Thymus (tissue), 11 donors: ENCODE measurements around the gene CDH4. TPM values are rescaled to one million over a fixed set of nuclear protein-coding genes. Genes with fewer than 3 reads are reported as not detected.

Experiments
- DNase-seq, 9 donors: peaks; one replicate each; pipeline ENCODE4 v3.0.0-alpha.2; 2013; ENCODE audit warnings: low spot score in 9 of 9, low read depth in 6 of 9, missing footprints in 1 of 9
- H3K27ac ChIP-seq, 2 donors: one replicate each; pipeline ENCODE4 v1.5.1; 2013; ENCODE audit warnings: control low read depth in 1 of 2, low read depth in 1 of 2, low read length in 1 of 2, mild to moderate bottlenecking in 1 of 2, moderate library complexity in 1 of 2
- H3K27me3 ChIP-seq, 2 donors: one replicate each; pipeline ENCODE4 v1.5.1; 2013; ENCODE audit warnings: low read length in 1 of 2; ENCODE audit not compliant: control insufficient read depth in 2 of 2, insufficient read depth in 1 of 2
- H3K36me3 ChIP-seq, 2 donors: one replicate each; pipeline ENCODE4 v1.5.1; 2013; ENCODE audit warnings: low read length in 1 of 2, mild to moderate bottlenecking in 1 of 2, moderate library complexity in 1 of 2; ENCODE audit not compliant: control insufficient read depth in 2 of 2, insufficient read depth in 2 of 2
- H3K4me1 ChIP-seq, 2 donors: one replicate each; pipeline ENCODE4 v1.5.1; 2013; ENCODE audit warnings: low read length in 2 of 2; ENCODE audit not compliant: control insufficient read depth in 2 of 2, insufficient read depth in 2 of 2
- H3K4me3 ChIP-seq, 2 donors: one replicate each; pipeline ENCODE4 v1.5.1; 2013; ENCODE audit warnings: low read length in 2 of 2, control low read depth in 1 of 2, mild to moderate bottlenecking in 1 of 2
- H3K9me3 ChIP-seq, 2 donors: one replicate each; pipeline ENCODE4 v1.5.1; 2013; ENCODE audit warnings: low read length in 1 of 2, mild to moderate bottlenecking in 1 of 2; ENCODE audit not compliant: control insufficient read depth in 2 of 2, insufficient read depth in 1 of 2
- WGBS: extraction: QIAGEN DNeasy Blood & Tissue Kit; methylation state at CpG from one replicate; pipeline ENCODE4 v1.1.7; 2013; 5-methylcytosine and 5-hydroxymethylcytosine counted together
- polyA plus RNA-seq: library from polyadenylated mRNA; stranded (reverse); fragments of 200-250 nt; gene quantifications from one replicate; pipeline ENCODE4 v1.2.3, GENCODE V29; 2013
- total RNA-seq: library from RNA; stranded (reverse); fragments of 120-200 nt; gene quantifications from one replicate; pipeline ENCODE4 v1.2.4, GENCODE V29; 2013
- donor health status: healthy.

The CDH4 gene
- total and polyA plus RNA-seq, 2 donors = 0.34 to 0.61 TPM

GRCh38 chr20:61301711-61302525 lies 49.9 kb downstream of the CDH4 start:
- H3K9me3 ChIP-seq = peaks cover 0 to 2% of the 10 kb centered on the region in 2 donors
- H3K27me3 ChIP-seq = no peaks in the 10 kb centered on the region
- no peaks in the 10 kb centered on the region for H3K36me3 ChIP-seq
- H3K27ac ChIP-seq = no peak overlapping the region
- no peak overlapping the region for H3K4me3 ChIP-seq
- no peaks in the 10 kb centered on the region for H3K4me1 ChIP-seq
- no peak for DNase-seq
- WGBS = 86% methylated on average over 21 of the region's 21 CpGs

- no peak for DNase-seq
- no peaks in the 10 kb centered on the region for H3K4me1 ChIP-seq
- H3K27me3 ChIP-seq = no peaks in the 10 kb centered on the region
- peaks cover 0 to 3% of the 10 kb centered on the region in 2 donors for H3K9me3 ChIP-seq
- H3K27ac ChIP-seq = no peak overlapping the region
- no peaks in the 10 kb centered on the region for H3K36me3 ChIP-seq
- WGBS = 92% methylated on average over 8 of the region's 8 CpGs
- H3K4me3 ChIP-seq = no peak overlapping the region
Measured at GRCh38 chr20:61303217-61303616, 51.2 kb downstream of the CDH4 start.

- Histone ChIP-seq H3K36me3 (no peaks in the 10 kb centered on the region), H3K4me1 (no peaks in the 10 kb centered on the region), H3K4me3 (no peak overlapping the region)
Measured at GRCh38 chr20:61303675-61304074, 51.6 kb downstream of the CDH4 start.

GRCh38 chr20:61304750-61305149 lies 52.7 kb downstream of the CDH4 start:
- DNase-seq = no peak
- H3K27me3 ChIP-seq = no peaks in the 10 kb centered on the region
- peaks cover 0 to 2% of the 10 kb centered on the region in 2 donors for H3K9me3 ChIP-seq
- H3K4me1 ChIP-seq = no peaks in the 10 kb centered on the region
- H3K27ac ChIP-seq = no peak overlapping the region
- 91% methylated on average over 8 of the region's 8 CpGs for WGBS
- no peaks in the 10 kb centered on the region for H3K36me3 ChIP-seq
- H3K4me3 ChIP-seq = no peak overlapping the region

More at GRCh38 chr20:61303675-61304074, 51.6 kb downstream of the CDH4 start:
- Histone ChIP-seq H3K9me3 (peaks cover 0 to 2% of the 10 kb centered on the region in 2 donors), H3K27ac (no peak overlapping the region), H3K27me3 (no peaks in the 10 kb centered on the region)
- no peak for DNase-seq
- 93% methylated on average over 12 of the region's 12 CpGs for WGBS

- Histone ChIP-seq H3K4me3 (no peak overlapping the region), H3K27me3 (no peaks in the 10 kb centered on the region), H3K36me3 (no peaks in the 10 kb centered on the region), H3K9me3 (peaks cover 0 to 2% of the 10 kb centered on the region in 2 donors), H3K27ac (no peak overlapping the region), H3K4me1 (no peaks in the 10 kb centered on the region)
- WGBS = 93% methylated on average over 10 of the region's 10 CpGs
- DNase-seq = no peak
Measured at GRCh38 chr20:61306937-61307475, 54.9 kb downstream of the CDH4 start.

GRCh38 chr20:61307686-61308476 lies 55.8 kb downstream of the CDH4 start:
- WGBS = 87% methylated on average over 15 of the region's 15 CpGs
- Histone ChIP-seq H3K9me3 (peaks cover 0 to 2% of the 10 kb centered on the region in 2 donors), H3K27me3 (no peaks in the 10 kb centered on the region), H3K36me3 (no peaks in the 10 kb centered on the region), H3K27ac (no peak overlapping the region), H3K4me3 (no peak overlapping the region), H3K4me1 (no peaks in the 10 kb centered on the region)
- DNase-seq = no peak

GRCh38 chr20:61308477-61308774 lies 56.4 kb downstream of the CDH4 start:
- Histone ChIP-seq H3K4me1 (no peaks in the 10 kb centered on the region), H3K4me3 (no peak overlapping the region), H3K36me3 (no peaks in the 10 kb centered on the region), H3K9me3 (peaks cover 0 to 2% of the 10 kb centered on the region in 2 donors), H3K27me3 (no peaks in the 10 kb centered on the region), H3K27ac (no peak overlapping the region)
- WGBS = 72% methylated on average over 2 of the region's 2 CpGs
- no peak for DNase-seq

- Histone ChIP-seq H3K4me3 (no peak overlapping the region), H3K27ac (no peak overlapping the region), H3K27me3 (no peaks in the 10 kb centered on the region), H3K36me3 (no peaks in the 10 kb centered on the region), H3K9me3 (peaks cover 0 to 2% of the 10 kb centered on the region in 2 donors), H3K4me1 (no peaks in the 10 kb centered on the region)
- no peak for DNase-seq
- 83% methylated on average over 7 of the region's 7 CpGs for WGBS
Measured at GRCh38 chr20:61310954-61311353, 58.9 kb downstream of the CDH4 start.
